ENCODE data around the gene CHRNA1.

The CHRNA1 gene

GRCh38 chr2:174764280-174765255 is at the start of gene CHRNA1:
CHRNA1 (minus strand) TSS chr2:174764472; CDS start chr2:174764394, 78 bp downstream.
- Histone ChIP-seq H3K4me3 (replicated peaks; ENCODE audit: low read depth, low read length) (no peak within 1 kb of the TSS), H3K27me3 (replicated peaks; ENCODE audit: control insufficient read depth, insufficient read depth, low read length) (no peaks in the 10 kb centered on the region; the same call in 1 of the 2 replicates), H3K36me3 (ENCODE audit: control insufficient read depth, insufficient read depth, low read length) (no peaks in the 10 kb centered on the region)
- no peak for DNase-seq (ENCODE audit: extremely low read depth, insufficient read length)
- TF ChIP-seq CTCF (IDR thresholded peaks at IDR 0.05; ENCODE audit: insufficient read depth, low read length, poor library complexity, severe bottlenecking), result no peak

GRCh38 chr2:174812037-174812436 is 47.8 kb upstream of the CHRNA1 start:
- H3K4me3 ChIP-seq (replicated peaks; ENCODE audit: low read depth, low read length), result no peak overlapping the region
- no peaks in the 10 kb centered on the region for H3K36me3 ChIP-seq (ENCODE audit: control insufficient read depth, insufficient read depth, low read length)
- no peaks in the 10 kb centered on the region for H3K27me3 ChIP-seq (replicated peaks; ENCODE audit: control insufficient read depth, insufficient read depth, low read length)
- no peak for DNase-seq (ENCODE audit: extremely low read depth, insufficient read length)
- no peak for TF ChIP-seq CTCF (IDR thresholded peaks at IDR 0.05; ENCODE audit: insufficient read depth, low read length, poor library complexity, severe bottlenecking)

GRCh38 chr2:174807931-174808330 is 43.7 kb upstream of the CHRNA1 start:
- H3K27me3 ChIP-seq (replicated peaks; ENCODE audit: control insufficient read depth, insufficient read depth, low read length), result no peaks in the 10 kb centered on the region
- H3K4me3 ChIP-seq (replicated peaks; ENCODE audit: low read depth, low read length), result no peak overlapping the region
- no peak for DNase-seq (ENCODE audit: extremely low read depth, insufficient read length)
- H3K36me3 ChIP-seq (ENCODE audit: control insufficient read depth, insufficient read depth, low read length), result no peaks in the 10 kb centered on the region
- no peak for TF ChIP-seq CTCF (IDR thresholded peaks at IDR 0.05; ENCODE audit: insufficient read depth, low read length, poor library complexity, severe bottlenecking)

GRCh38 chr2:174805803-174806202 is 41.5 kb upstream of the CHRNA1 start:
- Histone ChIP-seq H3K36me3 (ENCODE audit: control insufficient read depth, insufficient read depth, low read length) (no peaks in the 10 kb centered on the region), H3K4me3 (replicated peaks; ENCODE audit: low read depth, low read length) (no peak overlapping the region), H3K27me3 (replicated peaks; ENCODE audit: control insufficient read depth, insufficient read depth, low read length) (no peaks in the 10 kb centered on the region)
- no peak for DNase-seq (ENCODE audit: extremely low read depth, insufficient read length)
- no peak for TF ChIP-seq CTCF (IDR thresholded peaks at IDR 0.05; ENCODE audit: insufficient read depth, low read length, poor library complexity, severe bottlenecking)

GRCh38 chr2:174802459-174802858 is 38.2 kb upstream of the CHRNA1 start:
- Histone ChIP-seq H3K36me3 (ENCODE audit: control insufficient read depth, insufficient read depth, low read length) (no peaks in the 10 kb centered on the region), H3K4me3 (replicated peaks; ENCODE audit: low read depth, low read length) (no peak overlapping the region), H3K27me3 (replicated peaks; ENCODE audit: control insufficient read depth, insufficient read depth, low read length) (no peaks in the 10 kb centered on the region)
- TF ChIP-seq CTCF (IDR thresholded peaks at IDR 0.05; ENCODE audit: insufficient read depth, low read length, poor library complexity, severe bottlenecking), result no peak
- DNase-seq (ENCODE audit: extremely low read depth, insufficient read length), result no peak

All from GM06990 (cell line).